GM19351 (cell line): Measurements from ENCODE around the gene MYL7.

Source experiments
- ATAC-seq: cut with Tn5 transposase; IDR thresholded peaks from one replicate; pipeline ENCODE4 v1.9.1; 2021; ENCODE audit warnings: mild to moderate bottlenecking, moderate library complexity; ENCODE audit not compliant: unreplicated experiment

Gene MYL7

DNA sequence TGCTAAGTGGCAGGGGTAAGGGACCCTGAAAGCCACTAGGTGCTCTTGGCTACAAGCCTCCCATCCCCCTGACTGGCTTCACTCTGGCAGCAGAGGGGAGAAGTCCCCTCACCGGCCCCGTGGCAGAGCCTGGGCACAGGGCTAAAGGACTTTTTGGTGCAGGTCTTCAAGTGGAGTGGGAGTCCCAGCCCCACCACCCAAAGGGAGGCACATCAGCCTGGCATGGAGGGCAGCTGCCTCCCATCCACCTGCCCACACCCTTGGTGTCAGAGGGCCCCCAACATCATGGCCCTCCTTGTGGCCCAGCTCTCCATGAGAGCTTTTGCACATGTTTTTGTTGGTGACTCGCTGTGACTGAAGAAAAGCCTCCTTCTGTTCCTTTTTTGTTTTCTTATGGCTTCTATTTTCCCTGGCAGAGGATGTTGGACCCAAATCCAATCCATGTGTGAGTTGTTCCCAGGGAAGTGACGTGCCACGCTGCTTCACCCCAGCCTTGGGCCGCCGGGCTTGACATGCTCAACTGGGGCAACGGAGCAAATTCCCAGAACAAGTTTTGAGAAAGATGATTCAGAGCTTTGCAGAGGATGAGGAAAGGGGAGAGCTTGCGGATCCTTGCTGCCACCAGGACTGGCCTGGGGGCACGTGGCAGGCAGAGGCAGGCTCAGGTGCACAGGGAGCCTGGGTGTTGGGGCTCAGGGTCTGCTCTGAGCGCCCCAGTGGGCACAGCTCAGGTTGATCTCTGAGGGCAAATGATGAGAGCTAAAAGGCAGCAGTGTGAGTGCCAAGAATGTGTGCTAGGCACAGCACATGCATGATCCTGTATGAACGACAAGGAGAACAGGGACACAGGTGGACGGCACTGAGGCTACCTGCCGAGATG, 38.9 kb downstream of the MYL7 start:
- no peak for ATAC-seq

DNA sequence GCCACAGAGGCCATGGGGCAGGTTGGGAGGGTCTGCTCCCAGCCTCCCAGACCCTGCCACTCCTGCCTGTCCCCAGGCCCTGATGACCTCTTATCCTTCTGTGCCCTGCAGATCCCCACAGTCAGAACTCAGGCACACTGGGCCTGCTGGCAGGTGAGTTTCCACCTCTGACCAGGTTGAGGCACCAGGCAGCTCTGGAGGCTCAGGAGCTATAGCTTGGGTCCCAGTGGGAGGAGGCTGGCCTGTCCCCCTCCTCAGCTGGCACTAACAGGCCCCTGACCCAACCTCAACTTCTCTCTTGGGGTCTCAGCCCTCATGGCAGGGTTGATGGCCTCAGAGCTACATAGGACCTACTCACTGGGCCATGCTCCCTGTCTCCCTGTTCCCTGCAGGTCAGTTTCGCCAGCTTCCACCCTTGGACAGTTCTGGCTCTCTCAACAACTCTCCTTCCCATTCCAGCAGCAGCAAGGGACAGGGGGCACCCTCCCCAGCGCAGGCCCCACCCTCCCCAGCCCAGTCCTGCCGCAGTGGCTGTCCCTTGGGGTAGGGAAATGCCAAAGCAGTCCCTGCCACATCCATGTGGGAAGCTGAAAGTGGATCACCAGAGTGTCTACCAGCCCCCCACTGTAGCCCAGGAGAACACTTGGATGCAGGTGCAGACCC, 39.7 kb downstream of the MYL7 start:
- no peak for ATAC-seq

DNA sequence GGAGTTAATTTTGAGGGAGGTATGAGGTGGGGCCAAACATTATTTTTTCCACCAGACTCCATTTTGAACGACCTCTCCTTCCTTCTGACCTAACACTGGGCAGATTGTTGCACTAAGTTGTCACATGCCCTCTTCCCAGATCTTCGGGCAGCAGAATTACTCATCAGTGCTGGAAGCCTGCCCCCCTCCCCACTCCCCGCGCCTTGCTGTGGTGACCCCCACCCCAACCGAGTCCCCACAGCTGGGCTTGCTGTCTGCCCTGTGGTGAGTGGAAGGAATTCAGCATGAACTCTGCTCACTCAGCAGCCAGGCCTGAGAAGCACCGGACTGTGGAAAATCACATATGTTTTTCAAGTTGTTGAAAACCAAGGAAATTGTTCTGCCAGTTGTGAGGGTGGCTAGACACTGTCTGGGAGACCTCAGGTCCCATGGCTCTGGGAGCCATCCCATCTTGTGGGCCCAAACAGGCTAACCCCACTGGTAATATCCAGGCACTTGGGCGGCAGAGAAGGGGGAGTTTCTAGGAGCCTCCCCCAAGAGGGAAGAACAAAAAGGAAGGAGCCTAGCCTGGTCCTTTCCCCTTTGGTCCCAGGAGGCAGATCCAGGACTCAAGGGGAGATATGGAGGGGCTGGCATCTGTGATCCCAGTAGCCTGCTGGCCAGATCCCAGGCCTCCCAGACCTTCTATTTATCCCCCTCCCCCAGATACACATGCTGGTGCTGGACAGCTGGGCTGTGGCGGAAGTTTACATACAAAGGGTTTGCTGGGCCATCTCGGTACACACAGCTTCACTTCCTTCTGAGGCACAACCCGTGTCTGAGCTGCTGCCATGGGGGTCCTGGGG, 40.5 kb downstream of the MYL7 start:
- ATAC-seq = no peak

DNA sequence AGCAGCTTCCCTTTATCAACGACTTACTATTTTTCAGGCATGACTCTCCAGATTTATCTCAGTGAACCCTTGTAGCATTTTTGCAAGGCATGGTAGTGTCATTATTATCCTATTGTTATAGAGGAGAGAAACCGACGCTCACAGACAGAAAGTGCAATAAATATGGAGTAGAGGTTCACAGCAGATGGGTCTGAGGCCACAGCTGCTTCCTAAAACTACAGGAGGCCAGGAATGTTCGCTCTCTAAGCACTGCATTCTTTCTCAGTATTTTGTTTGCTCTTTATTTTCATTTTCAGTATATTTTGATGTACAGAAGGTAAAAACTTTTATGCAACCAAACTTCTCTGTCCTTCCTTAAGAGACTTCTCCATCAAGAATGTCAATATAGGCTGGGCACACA, 41.5 kb downstream of the MYL7 start:
- no peak for ATAC-seq

DNA sequence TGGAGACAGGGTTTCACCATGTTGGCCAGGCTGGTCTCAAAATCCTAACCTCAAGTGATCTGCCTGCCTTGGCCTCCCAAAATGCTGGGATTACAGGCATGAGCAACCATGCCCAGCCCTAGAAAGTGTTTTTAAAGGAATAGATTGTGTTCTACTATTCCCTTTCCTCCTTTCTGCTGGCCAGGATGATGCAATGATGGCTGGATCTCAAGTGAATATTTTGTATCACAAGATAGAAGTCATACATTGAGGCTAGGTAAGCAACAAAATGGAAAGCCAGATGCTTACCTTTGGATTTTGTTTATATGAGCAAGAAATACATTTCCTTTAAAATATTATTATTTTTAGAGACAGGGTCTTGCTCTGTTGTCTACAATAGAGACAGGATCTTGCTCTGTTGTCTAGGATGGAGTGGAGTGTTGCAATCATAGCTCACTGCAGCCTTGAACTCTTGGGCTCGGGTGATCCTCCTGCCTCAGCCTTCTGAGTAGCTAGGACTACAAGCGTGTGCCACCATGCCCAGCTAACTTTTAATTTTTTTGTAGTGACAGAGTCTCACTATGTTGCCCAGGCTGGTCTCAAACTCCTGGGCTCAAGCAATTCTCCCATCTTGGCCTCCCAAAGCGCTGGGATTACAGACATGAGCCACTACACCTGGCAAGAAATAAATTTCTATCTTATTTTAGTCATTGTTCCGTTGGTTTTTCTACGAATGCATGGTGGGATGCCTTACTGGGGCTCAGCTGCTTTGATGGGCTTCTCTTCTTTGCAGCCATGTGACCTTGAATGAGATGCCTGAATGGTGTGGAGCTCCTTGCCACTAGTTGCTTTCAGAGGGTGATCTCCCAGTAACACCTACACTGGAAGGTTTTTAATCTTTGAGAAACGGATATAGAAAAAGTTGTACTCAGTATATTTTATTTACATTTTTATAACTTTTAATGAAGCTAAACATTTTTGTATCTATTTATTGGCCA, 42.8 kb downstream of the MYL7 start:
- no peak for ATAC-seq

DNA sequence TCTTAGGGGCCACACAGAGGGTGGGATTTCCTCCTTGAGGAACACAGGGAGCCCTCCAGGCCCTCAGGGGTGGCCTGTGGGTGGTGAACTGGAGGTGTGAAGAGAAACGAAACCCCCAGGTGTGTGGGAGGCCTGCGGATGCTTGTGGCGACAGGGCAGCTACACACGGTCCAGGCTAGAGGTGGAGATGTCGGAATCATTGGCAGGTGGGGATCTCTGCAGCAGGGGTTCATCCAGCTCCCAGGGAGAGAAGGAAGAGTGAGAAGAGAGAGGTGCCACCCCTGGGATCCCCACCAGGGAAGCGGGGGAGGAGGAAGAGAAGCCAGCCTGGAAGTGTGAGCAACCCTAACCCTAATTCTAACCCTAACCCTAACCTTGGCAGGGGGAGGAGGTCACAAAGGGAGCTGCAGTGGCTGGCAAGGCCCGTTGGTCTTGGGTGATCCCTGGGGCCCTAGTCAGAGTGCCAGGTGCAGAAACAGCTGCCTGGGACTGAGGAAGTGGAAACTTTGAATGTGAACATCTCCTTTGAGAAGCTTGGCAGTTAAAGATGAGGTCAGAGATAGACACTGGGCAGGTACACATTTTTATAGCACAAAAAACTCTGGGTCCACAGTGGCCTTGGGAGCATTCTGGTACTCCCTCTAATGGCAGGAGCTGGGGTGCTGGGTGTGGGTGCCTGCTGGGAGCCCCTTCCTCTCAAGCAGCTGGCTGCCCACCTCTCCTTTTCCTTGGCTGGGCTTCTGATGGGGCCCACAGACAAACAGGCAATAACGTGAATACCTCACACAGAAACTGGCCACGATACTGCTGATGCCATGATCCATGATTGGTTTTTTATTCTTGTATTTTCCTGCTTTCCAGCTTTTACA, 43.8 kb downstream of the MYL7 start:
- peak; percentile 79 for ATAC-seq

DNA sequence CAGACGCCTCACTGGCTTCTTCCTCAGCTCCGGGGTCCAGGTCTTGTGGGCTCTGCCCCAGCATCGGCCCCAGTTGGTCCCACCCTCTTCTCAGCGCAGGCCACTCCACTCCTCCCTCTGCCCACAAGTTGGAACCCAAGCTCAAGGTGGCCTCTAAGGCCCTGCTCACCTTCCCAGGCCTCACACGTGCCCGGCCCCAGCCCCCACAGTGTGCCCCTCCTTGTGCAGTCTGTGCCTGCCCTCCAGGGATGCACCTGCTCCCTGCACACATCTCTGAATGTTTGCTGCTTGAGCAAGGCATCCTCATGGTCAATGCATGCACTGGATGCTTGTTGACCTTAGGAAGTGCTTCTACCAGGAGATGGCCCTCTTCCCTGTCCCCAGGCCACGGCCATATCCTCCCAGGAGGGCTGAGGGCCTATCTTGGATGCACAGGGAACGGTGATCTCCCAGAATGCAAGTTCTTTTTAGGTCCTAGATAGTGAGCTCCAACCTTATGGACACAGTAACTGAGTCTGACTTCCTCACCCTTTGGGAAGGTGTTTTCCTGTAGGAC, 44.7 kb downstream of the MYL7 start:
- ATAC-seq = no peak

DNA sequence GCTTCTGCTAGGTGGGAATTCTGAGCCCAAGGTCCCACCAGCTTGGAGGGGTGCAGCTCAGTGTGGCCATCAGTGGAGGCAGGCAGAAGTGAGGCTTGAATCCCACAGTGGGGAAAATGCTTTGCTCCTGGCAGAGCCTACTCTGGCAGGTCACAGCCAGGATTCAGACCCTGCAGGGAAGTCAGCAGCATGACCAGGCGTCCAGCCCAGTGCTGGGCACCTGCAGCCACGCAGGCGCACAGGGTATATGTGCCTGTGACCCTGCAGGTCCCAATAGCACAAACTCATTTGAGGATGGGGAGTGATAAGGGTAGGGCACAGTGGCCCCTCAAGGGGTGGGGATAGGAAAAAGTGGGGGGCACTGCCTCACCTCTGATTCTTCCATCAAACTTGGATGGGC, 45.4 kb downstream of the MYL7 start:
- no peak for ATAC-seq

DNA sequence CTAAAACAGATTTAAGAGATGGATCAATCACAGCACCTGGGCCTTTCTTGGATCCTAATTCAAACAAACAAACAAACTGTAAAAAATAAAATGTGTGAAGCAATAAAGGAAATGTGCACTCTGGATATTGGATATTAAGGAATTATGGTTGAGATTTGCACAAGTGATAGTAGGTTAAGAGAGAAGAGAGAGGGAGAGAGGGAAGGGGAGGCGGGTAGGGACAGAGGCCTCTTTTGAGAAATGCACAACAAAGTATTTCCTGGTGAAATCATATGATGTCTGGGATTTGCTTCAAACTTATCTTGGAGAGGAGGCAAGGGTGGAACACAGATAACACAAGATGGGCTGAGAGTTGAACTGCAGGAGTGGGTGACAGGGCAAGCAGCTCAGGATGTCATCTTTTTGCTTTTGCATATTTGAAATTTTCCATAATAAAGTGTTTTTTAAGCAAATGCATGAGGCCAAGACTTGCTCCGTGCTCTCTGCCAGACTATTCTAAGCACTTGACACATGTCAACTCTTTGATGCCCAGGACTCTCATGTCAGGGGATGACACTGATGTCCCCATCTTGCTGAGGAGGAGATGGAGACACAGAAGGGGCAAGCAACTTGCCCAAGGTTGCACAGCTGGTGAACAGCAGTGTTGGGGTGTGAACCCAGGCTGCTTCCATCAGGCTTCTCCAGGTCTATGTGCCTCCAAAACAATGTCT, 46.1 kb downstream of the MYL7 start:
- ATAC-seq = no peak

DNA sequence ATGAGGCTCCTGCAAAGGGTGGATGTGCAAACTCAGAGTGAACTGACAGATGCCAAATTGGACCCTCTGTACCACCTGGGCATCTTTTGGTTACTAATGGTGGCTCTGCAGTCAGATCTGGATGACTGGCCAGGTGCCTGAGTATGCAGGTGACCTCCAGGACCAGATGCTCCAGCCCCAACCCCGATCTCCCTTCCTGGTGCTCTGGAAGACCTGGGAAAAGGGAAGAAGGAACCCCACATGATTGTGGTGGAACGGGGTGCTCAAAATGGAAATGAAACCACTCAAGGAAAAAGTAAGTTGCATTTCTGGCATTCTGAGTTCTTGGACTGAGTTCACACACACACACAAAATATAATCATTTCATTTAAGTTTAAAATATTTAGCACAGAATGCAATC, 46.8 kb downstream of the MYL7 start:
- ATAC-seq = no peak

DNA sequence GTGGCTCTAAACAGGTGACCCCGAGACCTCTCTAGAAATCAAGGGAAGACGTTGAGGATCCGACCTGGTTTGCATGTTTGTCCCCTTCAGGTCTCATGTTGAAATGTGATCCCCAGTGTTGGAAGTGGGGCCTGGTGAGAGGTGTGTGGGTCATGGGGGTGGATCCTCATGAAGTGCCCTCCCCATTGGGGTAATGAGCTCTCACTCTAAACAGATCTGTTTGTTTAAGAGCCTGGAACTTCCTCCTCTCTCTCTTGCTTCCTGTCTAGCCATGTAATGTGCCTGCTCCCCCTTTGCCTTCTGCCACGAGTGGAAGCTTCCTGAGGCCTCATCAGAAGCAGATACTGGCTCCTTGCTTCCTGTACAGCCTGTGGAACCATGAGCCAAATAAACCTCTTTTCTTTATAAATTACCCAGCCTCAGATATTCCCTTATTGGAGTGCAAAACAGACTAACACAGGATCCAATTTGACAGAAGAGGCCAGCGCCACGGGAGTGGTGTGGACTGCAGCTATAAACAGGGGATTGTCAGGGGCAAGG, 48.0 kb downstream of the MYL7 start:
- ATAC-seq = no peak
